Vagina (tissue), 2 donors: ENCODE measurements around the gene ZIC5. TPM values are rescaled to one million over a fixed set of nuclear protein-coding genes. Genes with fewer than 3 reads are reported as not detected.

Experiments used
- DNase-seq, 2 donors: peaks; one replicate each; pipeline ENCODE4 v3.0.0-alpha.2; 2017; ENCODE audit errors: extremely low spot score in 2 of 2
- H3K27ac ChIP-seq: fragments of 200-600 bp; sonication (generic); one replicate; pipeline ENCODE4 v1.5.1; 2019
- H3K27me3 ChIP-seq: fragments of 200-600 bp; sonication (generic); one replicate; pipeline ENCODE4 v1.5.1; 2019
- H3K36me3 ChIP-seq, 2 donors: fragments of 200-600 bp; sonication (generic); one replicate each; pipeline ENCODE4 v1.5.1; 2017 to 2019
- H3K4me1 ChIP-seq: fragments of 200-600 bp; sonication (generic); one replicate; pipeline ENCODE4 v1.5.1; 2019
- H3K4me3 ChIP-seq, 2 donors: fragments of 200-600 bp; sonication (generic); 1 replicate in 1 of 2; 2 replicates in 1 of 2; pipeline ENCODE4 v1.5.1; 2016 to 2019
- H3K9me3 ChIP-seq: fragments of 200-600 bp; sonication (generic); one replicate; pipeline ENCODE4 v1.5.1; 2019
- POLR2A ChIP-seq, 2 donors: fragments of 450-650 bp; IDR thresholded peaks; one replicate each; pipeline ENCODE4 v1.6.1; 2017; ENCODE audit warnings: antibody characterized with exemption in 2 of 2, mild to moderate bottlenecking in 2 of 2, moderate library complexity in 2 of 2
- POLR2AphosphoS5 ChIP-seq, 2 donors: sonication (generic); formaldehyde crosslinking; IDR thresholded peaks; one replicate each; pipeline ENCODE4 v1.9.0; 2017; ENCODE audit warnings: antibody characterized with exemption in 2 of 2, mild to moderate bottlenecking in 2 of 2, low read depth in 1 of 2; ENCODE audit not compliant: insufficient read depth in 1 of 2
- intact Hi-C: fragments of 100-400 bp; cut with DNase I; formaldehyde crosslinking; loops from one replicate; pipeline ENCODE4 v1.15.1; 2023
- total RNA-seq: library from RNA; depleted of rRNA; stranded (reverse); fragments of >200 nt; gene quantifications from one replicate; pipeline ENCODE4 v1.2.3, GENCODE V29; 2016
- TF ChIP-seq, protein P1 (sequence below), 3 experiments: fragments of 450-650 bp in 2 of 3; fragments of 200-600 bp in 1 of 3; sonication (generic) in 1 of 3; IDR thresholded peaks; one replicate each; pipeline ENCODE4 v1.5.1; 2017 to 2019; ENCODE audit warnings: antibody characterized with exemption in 3 of 3, mild to moderate bottlenecking in 2 of 3, moderate library complexity in 2 of 3

The ZIC5 gene
- total RNA-seq, 1 donor from 2014 or later: not detected

DNA sequence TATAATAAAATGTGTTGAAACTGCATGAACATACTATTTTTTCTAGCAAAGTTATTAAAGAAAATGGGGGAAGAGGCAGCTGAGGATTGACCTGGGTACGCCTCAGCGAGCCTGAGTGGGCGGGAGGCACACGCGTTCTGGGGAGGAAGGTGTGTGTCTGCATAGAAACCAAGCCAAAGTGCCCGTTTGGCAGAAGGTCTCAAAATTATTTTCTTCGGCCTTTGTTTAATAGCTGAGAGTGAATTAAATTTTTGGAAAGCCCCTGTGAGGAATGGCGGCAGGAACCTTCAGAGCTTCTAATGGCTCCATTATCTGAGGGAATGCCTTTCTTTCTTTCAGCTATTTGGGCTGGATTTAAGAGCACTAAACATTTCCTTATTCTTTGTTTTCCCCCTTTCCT lies 15.2 kb upstream of the ZIC5 start:
- no peaks in the 10 kb centered on the region for H3K36me3 ChIP-seq
- TF ChIP-seq, protein P1, sequence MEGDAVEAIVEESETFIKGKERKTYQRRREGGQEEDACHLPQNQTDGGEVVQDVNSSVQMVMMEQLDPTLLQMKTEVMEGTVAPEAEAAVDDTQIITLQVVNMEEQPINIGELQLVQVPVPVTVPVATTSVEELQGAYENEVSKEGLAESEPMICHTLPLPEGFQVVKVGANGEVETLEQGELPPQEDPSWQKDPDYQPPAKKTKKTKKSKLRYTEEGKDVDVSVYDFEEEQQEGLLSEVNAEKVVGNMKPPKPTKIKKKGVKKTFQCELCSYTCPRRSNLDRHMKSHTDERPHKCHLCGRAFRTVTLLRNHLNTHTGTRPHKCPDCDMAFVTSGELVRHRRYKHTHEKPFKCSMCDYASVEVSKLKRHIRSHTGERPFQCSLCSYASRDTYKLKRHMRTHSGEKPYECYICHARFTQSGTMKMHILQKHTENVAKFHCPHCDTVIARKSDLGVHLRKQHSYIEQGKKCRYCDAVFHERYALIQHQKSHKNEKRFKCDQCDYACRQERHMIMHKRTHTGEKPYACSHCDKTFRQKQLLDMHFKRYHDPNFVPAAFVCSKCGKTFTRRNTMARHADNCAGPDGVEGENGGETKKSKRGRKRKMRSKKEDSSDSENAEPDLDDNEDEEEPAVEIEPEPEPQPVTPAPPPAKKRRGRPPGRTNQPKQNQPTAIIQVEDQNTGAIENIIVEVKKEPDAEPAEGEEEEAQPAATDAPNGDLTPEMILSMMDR (IDR thresholded peaks at IDR 0.05): no peak
- TF ChIP-seq POLR2A (IDR thresholded peaks at IDR 0.05) (no peak), POLR2AphosphoS5 (IDR thresholded peaks at IDR 0.05; ENCODE audit: insufficient read depth in 1 of 2, low read depth in 1 of 2) (no peak)
- H3K9me3 ChIP-seq: no peaks in the 10 kb centered on the region
- H3K4me1 ChIP-seq: peaks cover 11% of the 10 kb centered on the region
- H3K27ac ChIP-seq: no peak overlapping the region
- peaks cover 54% of the 10 kb centered on the region for H3K27me3 ChIP-seq
- H3K4me3 ChIP-seq: no peak overlapping the region
- intact Hi-C loops: no loop called here
- DNase-seq: no peak

GRCh38 chr13:99985886-99986527 lies 14.4 kb upstream of the ZIC5 start:
- TF ChIP-seq POLR2AphosphoS5 (IDR thresholded peaks at IDR 0.05; ENCODE audit: insufficient read depth in 1 of 2, low read depth in 1 of 2) (no peak), POLR2A (IDR thresholded peaks at IDR 0.05) (no peak)
- TF ChIP-seq, protein P1 (IDR thresholded peaks at IDR 0.05): no peak
- no peak for DNase-seq
- intact Hi-C loops: no loop called here
- H3K27me3 ChIP-seq: peaks cover 46% of the 10 kb centered on the region
- no peaks in the 10 kb centered on the region for H3K9me3 ChIP-seq
- H3K36me3 ChIP-seq: no peaks in the 10 kb centered on the region
- no peak overlapping the region for H3K27ac ChIP-seq
- H3K4me1 ChIP-seq: peaks cover 10% of the 10 kb centered on the region
- H3K4me3 ChIP-seq: no peak overlapping the region

GRCh38 chr13:99985241-99985874 lies 13.8 kb upstream of the ZIC5 start:
- H3K27ac ChIP-seq: no peak overlapping the region
- H3K4me3 ChIP-seq: no peak overlapping the region
- DNase-seq: no peak
- H3K27me3 ChIP-seq: peaks cover 45% of the 10 kb centered on the region
- TF ChIP-seq POLR2AphosphoS5 (IDR thresholded peaks at IDR 0.05; ENCODE audit: insufficient read depth in 1 of 2, low read depth in 1 of 2) (no peak), POLR2A (IDR thresholded peaks at IDR 0.05) (no peak)
- TF ChIP-seq, protein P1 (IDR thresholded peaks at IDR 0.05): no peak
- no peaks in the 10 kb centered on the region for H3K9me3 ChIP-seq
- H3K36me3 ChIP-seq: no peaks in the 10 kb centered on the region
- peaks cover 10% of the 10 kb centered on the region for H3K4me1 ChIP-seq
- intact Hi-C loops: no loop called here

GRCh38 chr13:99984461-99985240 lies 13.1 kb upstream of the ZIC5 start:
- intact Hi-C loops: no loop called here
- Histone ChIP-seq H3K27ac (no peak overlapping the region), H3K36me3 (no peaks in the 10 kb centered on the region), H3K4me1 (peaks cover 14% of the 10 kb centered on the region), H3K9me3 (no peaks in the 10 kb centered on the region), H3K4me3 (no peak overlapping the region), H3K27me3 (peaks cover 48% of the 10 kb centered on the region)
- no peak for DNase-seq
- TF ChIP-seq, protein P1 (IDR thresholded peaks at IDR 0.05): no peak
- no peak for TF ChIP-seq POLR2A (IDR thresholded peaks at IDR 0.05)
- TF ChIP-seq POLR2AphosphoS5 (IDR thresholded peaks at IDR 0.05; ENCODE audit: insufficient read depth in 1 of 2, low read depth in 1 of 2): no peak
